ENCODE measurements around the gene PPDPF.
"Not testable (repeated sequence)": the region's sequence is repeated elsewhere in the genome, so short reads cannot be mapped to it uniquely, and the experiment has no call there.

GRCh38 chr20:63479695-63480419, 40.7 kb upstream of the PPDPF start:
- TF ChIP-seq RAD21 (conservative IDR thresholded peaks at IDR 0.05 in 1 of 2, IDR thresholded peaks at IDR 0.05 in 1 of 2); POLR2A (IDR thresholded peaks at IDR 0.05; ENCODE audit: low read length); ZSCAN20 (CRISPR knock-in tag; IDR thresholded peaks at IDR 0.05); MAX (IDR thresholded peaks at IDR 0.05); BHLHE40 (IDR thresholded peaks at IDR 0.05; ENCODE audit: low read depth, low read length); EP300 (IDR thresholded peaks at IDR 0.05); ZFP36 (IDR thresholded peaks at IDR 0.05; ENCODE audit: borderline replicate concordance, partially characterized antibody): not testable (repeated sequence)
- TF ChIP-seq, protein P1, sequence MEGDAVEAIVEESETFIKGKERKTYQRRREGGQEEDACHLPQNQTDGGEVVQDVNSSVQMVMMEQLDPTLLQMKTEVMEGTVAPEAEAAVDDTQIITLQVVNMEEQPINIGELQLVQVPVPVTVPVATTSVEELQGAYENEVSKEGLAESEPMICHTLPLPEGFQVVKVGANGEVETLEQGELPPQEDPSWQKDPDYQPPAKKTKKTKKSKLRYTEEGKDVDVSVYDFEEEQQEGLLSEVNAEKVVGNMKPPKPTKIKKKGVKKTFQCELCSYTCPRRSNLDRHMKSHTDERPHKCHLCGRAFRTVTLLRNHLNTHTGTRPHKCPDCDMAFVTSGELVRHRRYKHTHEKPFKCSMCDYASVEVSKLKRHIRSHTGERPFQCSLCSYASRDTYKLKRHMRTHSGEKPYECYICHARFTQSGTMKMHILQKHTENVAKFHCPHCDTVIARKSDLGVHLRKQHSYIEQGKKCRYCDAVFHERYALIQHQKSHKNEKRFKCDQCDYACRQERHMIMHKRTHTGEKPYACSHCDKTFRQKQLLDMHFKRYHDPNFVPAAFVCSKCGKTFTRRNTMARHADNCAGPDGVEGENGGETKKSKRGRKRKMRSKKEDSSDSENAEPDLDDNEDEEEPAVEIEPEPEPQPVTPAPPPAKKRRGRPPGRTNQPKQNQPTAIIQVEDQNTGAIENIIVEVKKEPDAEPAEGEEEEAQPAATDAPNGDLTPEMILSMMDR (IDR thresholded peaks at IDR 0.05), result not testable (repeated sequence)

Data from A549 (cell line).